T-helper 1 cell treated with Interleukin-12 subunit alpha and Interleukin-12 subunit beta and Interleukin-4 antibody, amounts not matched to agents 30 μg/mL and 1 μg/mL, for 36 hours (primary cell): ENCODE measurements around the gene MSRB3.
"Not testable (repeated sequence)": the region's sequence is repeated elsewhere in the genome, so short reads cannot be mapped to it uniquely, and the experiment has no call there.

Experiments
- H3K27ac Mint-ChIP-seq: one replicate; pipeline ENCODE4 v1.8.0; 2021; ENCODE audit warnings: mild to moderate bottlenecking, mixed read lengths
- H3K27me3 Mint-ChIP-seq: one replicate; pipeline ENCODE4 v1.8.0; 2021; ENCODE audit warnings: low read depth, mixed read lengths
- H3K36me3 Mint-ChIP-seq: one replicate; pipeline ENCODE4 v1.8.0; 2021; ENCODE audit warnings: low read depth, mixed read lengths
- H3K4me1 Mint-ChIP-seq: one replicate; pipeline ENCODE4 v1.8.0; 2021; ENCODE audit warnings: low read depth, mixed read lengths
- H3K4me3 Mint-ChIP-seq: one replicate; pipeline ENCODE4 v1.8.0; 2021; ENCODE audit warnings: mild to moderate bottlenecking, moderate library complexity, mixed read lengths
- H3K9me3 Mint-ChIP-seq: one replicate; pipeline ENCODE4 v1.8.0; 2021; ENCODE audit warnings: mixed read lengths

The MSRB3 gene

GRCh38 chr12:65420941-65421340 is 142.5 kb downstream of the MSRB3 start:
- Mint-ChIP-seq H3K9me3 (peaks cover 12% of the 10 kb centered on the region), H3K36me3 (no peaks in the 10 kb centered on the region), H3K4me1 (no peaks in the 10 kb centered on the region), H3K27me3 (no peaks in the 10 kb centered on the region), H3K27ac (no peak overlapping the region), H3K4me3 (no peak overlapping the region)

GRCh38 chr12:65427646-65428045 is 149.2 kb downstream of the MSRB3 start:
- no peaks in the 10 kb centered on the region for H3K4me1 Mint-ChIP-seq
- no peaks in the 10 kb centered on the region for H3K9me3 Mint-ChIP-seq
- no peak overlapping the region for H3K4me3 Mint-ChIP-seq
- no peaks in the 10 kb centered on the region for H3K36me3 Mint-ChIP-seq
- H3K27me3 Mint-ChIP-seq: no peaks in the 10 kb centered on the region
- H3K27ac Mint-ChIP-seq: no peak overlapping the region

- Mint-ChIP-seq H3K27ac (no peak overlapping the region), H3K4me3 (no peak overlapping the region), H3K27me3 (no peaks in the 10 kb centered on the region), H3K9me3 (no peaks in the 10 kb centered on the region), H3K4me1 (no peaks in the 10 kb centered on the region), H3K36me3 (no peaks in the 10 kb centered on the region)
Observed at GRCh38 chr12:65430006-65430405, 151.5 kb downstream of the MSRB3 start.

- Mint-ChIP-seq H3K4me1 (no peaks in the 10 kb centered on the region), H3K4me3 (no peak overlapping the region), H3K9me3 (no peaks in the 10 kb centered on the region), H3K27me3 (no peaks in the 10 kb centered on the region), H3K27ac (no peak overlapping the region), H3K36me3 (no peaks in the 10 kb centered on the region)
Observed at GRCh38 chr12:65430571-65431306, 152.3 kb downstream of the MSRB3 start.

GRCh38 chr12:65432114-65432513 is 153.6 kb downstream of the MSRB3 start:
- no peak overlapping the region for H3K4me3 Mint-ChIP-seq
- H3K4me1 Mint-ChIP-seq: no peaks in the 10 kb centered on the region
- no peak overlapping the region for H3K27ac Mint-ChIP-seq
- no peaks in the 10 kb centered on the region for H3K9me3 Mint-ChIP-seq
- H3K36me3 Mint-ChIP-seq: no peaks in the 10 kb centered on the region
- no peaks in the 10 kb centered on the region for H3K27me3 Mint-ChIP-seq

GRCh38 chr12:65432651-65433050 is 154.2 kb downstream of the MSRB3 start:
- no peak overlapping the region for H3K27ac Mint-ChIP-seq

GRCh38 chr12:65434737-65435136 is 156.3 kb downstream of the MSRB3 start:
- no peaks in the 10 kb centered on the region for H3K4me1 Mint-ChIP-seq

More at GRCh38 chr12:65432651-65433050, 154.2 kb downstream of the MSRB3 start:
- Mint-ChIP-seq H3K4me1 (no peaks in the 10 kb centered on the region), H3K9me3 (no peaks in the 10 kb centered on the region), H3K36me3 (no peaks in the 10 kb centered on the region), H3K4me3 (no peak overlapping the region), H3K27me3 (no peaks in the 10 kb centered on the region)

GRCh38 chr12:65443038-65443437 is 164.6 kb downstream of the MSRB3 start:
- H3K27me3 Mint-ChIP-seq: peaks cover 3% of the 10 kb centered on the region
- no peaks in the 10 kb centered on the region for H3K4me1 Mint-ChIP-seq
- no peaks in the 10 kb centered on the region for H3K36me3 Mint-ChIP-seq
- no peaks in the 10 kb centered on the region for H3K9me3 Mint-ChIP-seq
- no peak overlapping the region for H3K4me3 Mint-ChIP-seq
- H3K27ac Mint-ChIP-seq: no peak overlapping the region

More at GRCh38 chr12:65434737-65435136, 156.3 kb downstream of the MSRB3 start:
- Mint-ChIP-seq H3K9me3 (no peaks in the 10 kb centered on the region), H3K4me3 (no peak overlapping the region), H3K27me3 (no peaks in the 10 kb centered on the region), H3K36me3 (no peaks in the 10 kb centered on the region), H3K27ac (no peak overlapping the region)

- Mint-ChIP-seq H3K27ac (no peak overlapping the region), H3K9me3 (no peaks in the 10 kb centered on the region), H3K4me1 (no peaks in the 10 kb centered on the region), H3K4me3 (no peak overlapping the region), H3K36me3 (no peaks in the 10 kb centered on the region), H3K27me3 (peaks cover 3% of the 10 kb centered on the region)
Observed at GRCh38 chr12:65444996-65445395, 166.5 kb downstream of the MSRB3 start.

GRCh38 chr12:65446901-65447300 is 168.4 kb downstream of the MSRB3 start:
- Mint-ChIP-seq H3K9me3 (no peaks in the 10 kb centered on the region), H3K36me3 (no peaks in the 10 kb centered on the region), H3K27ac (no peak overlapping the region), H3K4me1 (no peaks in the 10 kb centered on the region), H3K27me3 (peaks cover 3% of the 10 kb centered on the region), H3K4me3 (no peak overlapping the region)

GRCh38 chr12:65449400-65449799 is 170.9 kb downstream of the MSRB3 start:
- Mint-ChIP-seq H3K4me1 (no peaks in the 10 kb centered on the region), H3K27ac (no peak overlapping the region), H3K36me3 (no peaks in the 10 kb centered on the region), H3K4me3 (no peak overlapping the region), H3K27me3 (peaks cover 3% of the 10 kb centered on the region), H3K9me3 (no peaks in the 10 kb centered on the region)

GRCh38 chr12:65450625-65451024 is 172.1 kb downstream of the MSRB3 start:
- Mint-ChIP-seq H3K4me1 (no peaks in the 10 kb centered on the region), H3K4me3 (no peak overlapping the region), H3K9me3 (no peaks in the 10 kb centered on the region), H3K36me3 (no peaks in the 10 kb centered on the region), H3K27ac (no peak overlapping the region), H3K27me3 (peaks cover 3% of the 10 kb centered on the region)

GRCh38 chr12:65454115-65454787 is 175.8 kb downstream of the MSRB3 start:
- Mint-ChIP-seq H3K9me3 (no peaks in the 10 kb centered on the region), H3K4me3 (no peak overlapping the region)

GRCh38 chr12:65457341-65457740 is 178.9 kb downstream of the MSRB3 start:
- not testable (repeated sequence) for H3K9me3 Mint-ChIP-seq, H3K27me3 Mint-ChIP-seq, H3K4me3 Mint-ChIP-seq, H3K36me3 Mint-ChIP-seq, H3K4me1 Mint-ChIP-seq, H3K27ac Mint-ChIP-seq

More at GRCh38 chr12:65454115-65454787, 175.8 kb downstream of the MSRB3 start:
- H3K4me1 Mint-ChIP-seq: no peaks in the 10 kb centered on the region
- no peaks in the 10 kb centered on the region for H3K36me3 Mint-ChIP-seq
- no peak overlapping the region for H3K27ac Mint-ChIP-seq
- no peaks in the 10 kb centered on the region for H3K27me3 Mint-ChIP-seq

- no peaks in the 10 kb centered on the region for H3K9me3 Mint-ChIP-seq
- no peaks in the 10 kb centered on the region for H3K4me1 Mint-ChIP-seq
- H3K27me3 Mint-ChIP-seq: no peaks in the 10 kb centered on the region
- no peak overlapping the region for H3K27ac Mint-ChIP-seq
- H3K36me3 Mint-ChIP-seq: no peaks in the 10 kb centered on the region
- no peak overlapping the region for H3K4me3 Mint-ChIP-seq
Observed at GRCh38 chr12:65458718-65459117, 180.2 kb downstream of the MSRB3 start.
